ENCODE measurements around the gene EAF1. TPM values are rescaled to one million over a fixed set of nuclear protein-coding genes. Genes with fewer than 3 reads are reported as not detected.
"Not testable (repeated sequence)": the region's sequence is repeated elsewhere in the genome, so short reads cannot be mapped to it uniquely, and the experiment has no call there.

EAF1 gene
- total RNA-seq, 1 donor from 2014 or later = 24.9 TPM

GRCh38 chr3:15384510-15385237 lies 42.7 kb upstream of the EAF1 start:
- no peaks in the 10 kb centered on the region for H3K4me1 Mint-ChIP-seq
- H3K27me3 Mint-ChIP-seq (ENCODE audit: low read depth) = no peaks in the 10 kb centered on the region
- no peak for TF ChIP-seq CTCF (conservative IDR thresholded peaks at IDR 0.05)
- no peak overlapping the region for H3K27ac Mint-ChIP-seq (ENCODE audit: unreplicated experiment)
- peaks cover 12% of the 10 kb centered on the region for H3K36me3 Mint-ChIP-seq (ENCODE audit: low read depth)
- no peak overlapping the region for H3K4me3 Mint-ChIP-seq
- peaks cover 9% of the 10 kb centered on the region for H3K9me3 Mint-ChIP-seq
- no peak for DNase-seq (ENCODE audit: low read depth, low spot score)

GRCh38 chr3:15385238-15385695 lies 42.1 kb upstream of the EAF1 start:
- not testable (repeated sequence) for H3K27me3 Mint-ChIP-seq (ENCODE audit: low read depth); DNase-seq (ENCODE audit: low read depth, low spot score); H3K27ac Mint-ChIP-seq (ENCODE audit: unreplicated experiment); H3K9me3 Mint-ChIP-seq; H3K4me3 Mint-ChIP-seq; H3K4me1 Mint-ChIP-seq
- peaks cover 12% of the 10 kb centered on the region for H3K36me3 Mint-ChIP-seq (ENCODE audit: low read depth)

- Mint-ChIP-seq H3K27ac (ENCODE audit: unreplicated experiment) (no peak overlapping the region), H3K4me1 (no peaks in the 10 kb centered on the region), H3K36me3 (ENCODE audit: low read depth) (peaks cover 16% of the 10 kb centered on the region), H3K9me3 (peaks cover 9% of the 10 kb centered on the region), H3K4me3 (no peak overlapping the region), H3K27me3 (ENCODE audit: low read depth) (no peaks in the 10 kb centered on the region)
- DNase-seq (ENCODE audit: low read depth, low spot score) = no peak
- no peak for TF ChIP-seq CTCF (conservative IDR thresholded peaks at IDR 0.05)
Measured at GRCh38 chr3:15385901-15386653, 41.3 kb upstream of the EAF1 start.

- H3K36me3 Mint-ChIP-seq (ENCODE audit: low read depth) = peaks cover 16% of the 10 kb centered on the region
- not testable (repeated sequence) for H3K9me3 Mint-ChIP-seq; H3K4me3 Mint-ChIP-seq; H3K27me3 Mint-ChIP-seq (ENCODE audit: low read depth); H3K27ac Mint-ChIP-seq (ENCODE audit: unreplicated experiment); DNase-seq (ENCODE audit: low read depth, low spot score); H3K4me1 Mint-ChIP-seq
Measured at GRCh38 chr3:15386654-15386955, 40.8 kb upstream of the EAF1 start.

GRCh38 chr3:15387171-15387581 lies 40.2 kb upstream of the EAF1 start:
- H3K4me3 Mint-ChIP-seq = no peak overlapping the region
- no peak for DNase-seq (ENCODE audit: low read depth, low spot score)
- H3K9me3 Mint-ChIP-seq = peaks cover 9% of the 10 kb centered on the region
- H3K27me3 Mint-ChIP-seq (ENCODE audit: low read depth) = no peaks in the 10 kb centered on the region
- peaks cover 16% of the 10 kb centered on the region for H3K36me3 Mint-ChIP-seq (ENCODE audit: low read depth)
- no peaks in the 10 kb centered on the region for H3K4me1 Mint-ChIP-seq
- TF ChIP-seq CTCF (conservative IDR thresholded peaks at IDR 0.05) = no peak
- H3K27ac Mint-ChIP-seq (ENCODE audit: unreplicated experiment) = no peak overlapping the region

- no peaks in the 10 kb centered on the region for H3K27me3 Mint-ChIP-seq (ENCODE audit: low read depth)
- no peak overlapping the region for H3K4me3 Mint-ChIP-seq
- peaks cover 16% of the 10 kb centered on the region for H3K36me3 Mint-ChIP-seq (ENCODE audit: low read depth)
- DNase-seq (ENCODE audit: low read depth, low spot score) = no peak
- peaks cover 9% of the 10 kb centered on the region for H3K9me3 Mint-ChIP-seq
- no peaks in the 10 kb centered on the region for H3K4me1 Mint-ChIP-seq
- no peak overlapping the region for H3K27ac Mint-ChIP-seq (ENCODE audit: unreplicated experiment)
- no peak for TF ChIP-seq CTCF (conservative IDR thresholded peaks at IDR 0.05)
Measured at GRCh38 chr3:15387735-15388134, 39.7 kb upstream of the EAF1 start.

GRCh38 chr3:15388335-15388734 lies 39.1 kb upstream of the EAF1 start:
- not testable (repeated sequence) for H3K4me3 Mint-ChIP-seq; H3K27ac Mint-ChIP-seq (ENCODE audit: unreplicated experiment); H3K4me1 Mint-ChIP-seq; H3K9me3 Mint-ChIP-seq; DNase-seq (ENCODE audit: low read depth, low spot score); H3K27me3 Mint-ChIP-seq (ENCODE audit: low read depth)
- peaks cover 18% of the 10 kb centered on the region for H3K36me3 Mint-ChIP-seq (ENCODE audit: low read depth)
